Mucosa of rectum (tissue), 2 donors: Measurements from ENCODE around the gene CCT3.
"Not testable (repeated sequence)": the region's sequence is repeated elsewhere in the genome, so short reads cannot be mapped to it uniquely, and the experiment has no call there.

Source experiments
- H3K27ac ChIP-seq, 2 donors: one replicate each; pipeline ENCODE4 v1.7.0; 2013; ENCODE audit warnings: inconsistent platforms in 2 of 2, low read depth in 2 of 2, low read length in 2 of 2
- H3K27me3 ChIP-seq, 2 donors: one replicate each; pipeline ENCODE4 v1.7.0; 2013; ENCODE audit warnings: low read length in 2 of 2; ENCODE audit not compliant: control insufficient read depth in 2 of 2, insufficient read depth in 2 of 2
- H3K36me3 ChIP-seq, 2 donors: one replicate each; pipeline ENCODE4 v1.7.0; 2013; ENCODE audit warnings: low read length in 2 of 2; ENCODE audit not compliant: control insufficient read depth in 2 of 2, insufficient read depth in 2 of 2
- H3K4me1 ChIP-seq, 2 donors: one replicate each; pipeline ENCODE4 v1.7.0; 2013; ENCODE audit warnings: low read length in 2 of 2, mild to moderate bottlenecking in 1 of 2; ENCODE audit not compliant: control insufficient read depth in 2 of 2, insufficient read depth in 2 of 2
- H3K4me3 ChIP-seq, 2 donors: one replicate each; pipeline ENCODE4 v1.7.0; 2013; ENCODE audit warnings: low read length in 2 of 2
- H3K9ac ChIP-seq, 2 donors: one replicate each; pipeline ENCODE4 v1.7.0; 2013; ENCODE audit warnings: low read length in 2 of 2, low read depth in 1 of 2, mild to moderate bottlenecking in 1 of 2
- H3K9me3 ChIP-seq, 2 donors: one replicate each; pipeline ENCODE4 v1.7.0; 2013; ENCODE audit warnings: low read length in 2 of 2; ENCODE audit not compliant: control insufficient read depth in 2 of 2
- donor health status: healthy.
- donor health status: Normal muscosa, but diverticular disease.

CCT3 gene

DNA sequence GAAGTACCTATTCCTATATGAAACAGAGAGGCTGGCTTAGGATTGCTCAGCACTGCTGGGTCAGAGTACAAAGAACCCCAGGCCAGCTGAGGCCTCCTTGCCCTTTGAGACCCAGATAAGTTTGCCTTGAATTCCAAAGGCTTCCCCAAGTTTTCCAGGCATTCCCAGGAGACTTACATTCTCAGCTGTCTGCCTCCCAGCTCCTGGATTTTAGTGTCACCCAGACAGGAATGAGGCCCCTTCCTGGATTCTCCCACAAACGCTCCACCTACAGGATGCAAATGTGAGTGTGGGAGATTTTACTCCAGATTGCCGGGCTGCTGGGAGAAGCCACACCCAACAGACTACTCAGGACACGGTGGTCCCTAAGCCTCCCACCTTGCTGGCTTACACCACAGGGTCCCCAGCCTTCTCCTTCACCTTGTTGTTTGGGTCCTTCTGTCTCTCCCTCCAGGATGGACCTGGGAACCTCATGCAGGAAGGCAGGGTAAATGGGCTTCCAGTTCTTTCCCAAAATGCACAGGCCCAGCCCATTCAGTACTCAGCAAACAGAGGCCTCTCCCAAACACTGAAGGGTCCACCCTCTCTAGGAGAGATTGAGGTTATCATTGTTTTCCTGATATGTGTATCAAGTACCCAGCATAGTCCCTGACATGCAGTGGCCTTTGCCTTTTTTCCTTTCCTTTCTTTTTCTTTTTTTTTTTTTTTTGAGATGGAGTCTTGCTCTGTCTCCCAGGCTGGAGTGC is 41.5 kb upstream of the CCT3 start:
- Histone ChIP-seq H3K4me3 (no peak overlapping the region), H3K36me3 (no peaks in the 10 kb centered on the region), H3K4me1 (no peaks in the 10 kb centered on the region), H3K9ac (no peak overlapping the region), H3K9me3 (no peaks in the 10 kb centered on the region), H3K27me3 (no peaks in the 10 kb centered on the region), H3K27ac (no peak overlapping the region)

DNA sequence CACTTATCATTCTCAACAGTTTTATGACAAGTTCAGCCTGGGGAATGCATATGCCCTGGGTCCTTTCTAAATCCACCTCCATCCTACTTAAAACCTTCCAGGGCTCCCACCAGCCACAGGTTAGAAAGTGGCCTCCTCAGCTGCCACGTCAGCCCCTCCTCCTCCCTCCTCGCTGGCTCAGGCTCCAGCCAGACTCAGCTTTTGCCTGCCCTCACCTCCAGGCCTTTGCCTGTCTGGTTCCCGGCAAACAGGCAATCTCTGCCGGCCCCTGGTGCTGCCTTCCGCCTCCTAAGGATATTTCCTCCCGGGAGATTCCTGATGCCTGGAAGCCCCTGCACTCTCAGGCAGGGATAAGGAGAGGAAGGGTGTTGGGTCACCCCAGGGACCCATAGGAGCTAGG is 40.5 kb upstream of the CCT3 start:
- Histone ChIP-seq H3K4me1 (no peaks in the 10 kb centered on the region), H3K36me3 (no peaks in the 10 kb centered on the region), H3K27ac (no peak overlapping the region), H3K27me3 (no peaks in the 10 kb centered on the region), H3K9me3 (no peaks in the 10 kb centered on the region), H3K4me3 (no peak overlapping the region), H3K9ac (no peak overlapping the region)

DNA sequence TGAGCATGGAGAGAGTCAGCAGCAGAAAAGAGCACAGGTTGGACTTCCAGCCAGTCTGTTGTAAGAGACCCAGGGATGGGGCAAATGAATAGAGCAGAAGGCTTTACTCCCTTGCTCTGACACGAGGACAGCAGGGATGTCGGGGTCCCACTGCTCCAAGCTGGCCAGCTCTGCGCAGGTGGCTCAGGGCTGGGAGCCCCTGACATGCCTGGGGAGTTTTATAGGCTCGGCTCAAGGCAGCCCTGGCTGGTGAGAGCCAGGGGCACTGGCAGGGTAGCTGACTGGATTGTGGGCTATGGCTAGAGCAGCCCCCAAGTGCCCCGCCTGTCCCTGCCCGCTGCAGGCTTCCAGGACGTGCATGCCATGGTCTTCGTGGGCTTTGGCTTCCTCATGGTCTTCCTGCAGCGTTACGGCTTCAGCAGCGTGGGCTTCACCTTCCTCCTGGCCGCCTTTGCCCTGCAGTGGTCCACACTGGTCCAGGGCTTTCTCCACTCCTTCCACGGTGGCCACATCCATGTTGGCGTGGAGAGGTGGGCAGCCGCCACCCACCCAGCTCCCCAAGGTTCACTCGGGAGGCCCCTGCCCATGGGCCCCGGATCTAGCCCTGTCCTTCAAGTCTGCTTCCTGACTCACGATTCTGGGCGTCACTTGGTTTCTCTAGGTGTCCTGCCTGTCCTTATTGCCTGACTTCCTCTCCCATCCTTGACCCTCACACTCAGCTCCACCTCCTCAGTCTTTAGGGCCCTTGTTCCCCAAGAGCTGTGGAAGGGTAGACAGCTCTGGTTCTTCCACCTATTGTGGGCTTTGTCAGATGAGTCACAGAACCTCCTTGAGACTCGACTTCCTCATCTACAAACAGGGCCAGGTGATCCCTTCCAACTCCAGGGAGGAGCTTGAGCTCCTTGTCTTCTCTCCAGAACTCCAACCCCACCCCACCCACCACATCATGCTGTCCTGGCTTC is 39.1 kb upstream of the CCT3 start:
- Histone ChIP-seq H3K27me3 (peaks cover 0 to 5% of the 10 kb centered on the region in 2 donors), H3K27ac (no peak overlapping the region), H3K4me3 (no peak overlapping the region), H3K4me1 (no peaks in the 10 kb centered on the region), H3K9me3 (no peaks in the 10 kb centered on the region), H3K36me3 (no peaks in the 10 kb centered on the region), H3K9ac (no peak overlapping the region)

DNA sequence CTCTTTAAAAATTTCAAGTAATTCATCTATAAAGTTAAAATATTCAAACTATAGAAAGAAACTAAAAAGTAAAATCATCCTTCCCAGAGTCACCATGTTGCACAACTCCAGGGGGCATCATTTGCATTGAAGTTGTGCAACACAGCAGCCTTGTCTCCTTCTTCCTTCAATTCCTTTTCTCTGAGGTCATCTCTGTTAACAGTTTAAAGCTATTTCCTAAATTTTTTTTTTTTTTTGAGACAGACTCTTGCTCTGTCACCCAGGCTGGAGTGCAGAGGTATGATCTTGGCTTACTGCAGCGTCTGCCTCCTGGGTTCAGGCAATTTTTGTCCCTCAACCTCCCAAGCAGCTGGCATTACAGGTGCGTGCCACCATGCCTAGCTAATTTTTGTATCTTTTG is 38.1 kb upstream of the CCT3 start:
- peaks cover 8% of the 10 kb centered on the region in 2 donors for H3K27me3 ChIP-seq
- no peak overlapping the region for H3K4me3 ChIP-seq
- no peaks in the 10 kb centered on the region for H3K4me1 ChIP-seq
- no peak overlapping the region for H3K9ac ChIP-seq
- H3K9me3 ChIP-seq = no peaks in the 10 kb centered on the region
- H3K27ac ChIP-seq = no peak overlapping the region
- no peaks in the 10 kb centered on the region for H3K36me3 ChIP-seq

DNA sequence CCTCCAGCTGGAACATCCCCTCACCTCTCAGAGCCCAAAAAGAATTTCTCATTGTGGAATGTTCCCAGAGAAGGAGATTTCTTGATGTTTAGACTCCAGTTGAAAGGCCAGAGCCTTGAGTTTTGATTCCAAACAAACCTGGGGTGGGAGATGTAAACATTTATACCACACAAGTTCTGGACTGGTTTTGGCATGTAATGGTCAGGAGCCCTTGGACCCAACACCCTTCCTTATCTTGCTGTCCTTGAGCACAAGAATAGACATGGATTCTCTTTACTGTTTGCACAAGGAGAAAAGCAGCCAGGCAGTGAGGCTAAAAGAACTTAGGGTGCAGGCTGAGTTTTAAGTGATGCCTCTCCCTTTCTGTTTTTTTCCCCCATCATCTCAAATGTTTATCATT is 35.5 kb upstream of the CCT3 start:
- Histone ChIP-seq H3K36me3 (no peaks in the 10 kb centered on the region), H3K27me3 (peaks cover 12 to 19% of the 10 kb centered on the region in 2 donors), H3K9me3 (no peaks in the 10 kb centered on the region), H3K4me3 (no peak overlapping the region), H3K9ac (no peak overlapping the region), H3K27ac (no peak overlapping the region), H3K4me1 (peaks cover 0 to 4% of the 10 kb centered on the region in 2 donors)

DNA sequence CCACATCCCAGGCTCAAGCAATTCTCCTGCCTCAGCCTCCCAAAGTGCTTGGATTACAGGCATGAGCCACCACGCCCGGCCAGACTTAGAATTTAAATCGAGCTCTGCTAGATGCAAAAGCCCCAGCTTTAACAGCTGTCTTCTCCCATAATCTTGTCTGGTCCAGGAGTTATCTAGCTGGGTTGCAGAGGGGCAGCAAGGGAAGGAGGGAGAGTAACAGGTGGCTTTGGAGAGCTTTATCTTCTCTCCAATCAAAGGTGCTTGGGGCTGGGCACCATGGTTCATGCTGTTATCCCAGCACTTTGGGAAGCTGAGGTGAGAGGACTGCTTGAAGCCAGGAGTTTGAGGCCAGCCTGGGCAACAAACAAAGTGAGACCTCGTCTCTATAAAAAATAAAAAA is 34.8 kb upstream of the CCT3 start:
- Histone ChIP-seq H3K9ac (no peak overlapping the region), H3K9me3 (no peaks in the 10 kb centered on the region), H3K4me1 (peaks cover 0 to 4% of the 10 kb centered on the region in 2 donors), H3K4me3 (no peak overlapping the region), H3K36me3 (no peaks in the 10 kb centered on the region), H3K27ac (no peak overlapping the region), H3K27me3 (peaks cover 12 to 19% of the 10 kb centered on the region in 2 donors)

DNA sequence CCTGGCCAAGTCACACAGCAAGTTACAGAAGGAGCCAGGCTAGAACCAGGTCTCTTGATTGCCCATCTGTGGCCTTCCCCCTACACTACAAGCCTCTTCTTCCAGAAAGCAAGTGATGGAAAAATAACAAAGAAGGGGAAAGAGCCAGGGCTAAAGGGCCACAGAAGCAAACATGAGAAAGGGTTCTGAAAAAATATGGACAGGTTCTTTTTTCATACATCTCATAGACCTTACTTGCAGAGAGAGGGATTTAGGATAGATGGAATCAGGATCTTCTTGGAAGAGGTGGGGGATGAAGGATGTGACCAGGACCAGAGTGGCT is 34.1 kb upstream of the CCT3 start:
- no peaks in the 10 kb centered on the region for H3K36me3 ChIP-seq
- H3K27me3 ChIP-seq = peaks cover 12 to 19% of the 10 kb centered on the region in 2 donors
- no peak overlapping the region for H3K9ac ChIP-seq
- no peak overlapping the region for H3K4me3 ChIP-seq
- H3K27ac ChIP-seq = no peak overlapping the region
- H3K4me1 ChIP-seq = peaks cover 0 to 4% of the 10 kb centered on the region in 2 donors
- no peaks in the 10 kb centered on the region for H3K9me3 ChIP-seq

DNA sequence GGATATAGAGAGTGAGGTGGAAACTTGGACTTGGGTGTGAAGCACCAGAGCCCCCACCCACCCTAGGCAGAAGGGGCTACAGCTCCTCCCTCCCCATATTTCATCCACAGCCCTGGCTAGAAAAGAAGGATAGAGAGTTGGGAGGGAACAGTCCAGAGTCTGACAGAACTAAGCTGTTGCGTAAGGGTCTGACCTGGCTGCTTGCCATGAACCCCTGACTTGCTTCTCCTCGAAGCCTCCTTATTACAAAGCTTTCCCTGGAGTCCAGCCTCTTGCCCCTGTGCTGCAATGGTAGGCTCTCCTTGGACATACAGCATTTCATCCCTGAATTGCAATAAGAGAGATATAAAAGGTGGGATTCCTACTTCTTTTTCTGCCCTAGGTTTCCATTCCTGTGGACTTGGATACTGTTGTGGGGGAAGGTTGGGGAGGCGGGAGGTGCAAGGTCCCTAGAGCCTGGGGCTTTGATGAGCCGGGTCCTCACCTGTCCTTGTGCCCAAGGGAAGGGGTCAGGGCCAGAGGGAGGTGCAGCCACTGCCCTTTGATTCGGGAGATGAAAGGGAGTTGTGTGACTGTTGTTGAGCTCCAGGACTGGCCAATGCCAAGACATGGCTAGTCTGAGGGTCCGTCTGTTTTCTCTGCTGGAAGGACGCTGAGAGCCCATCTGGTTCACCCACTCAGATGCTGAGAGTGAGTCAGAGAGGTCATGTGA is 33.6 kb upstream of the CCT3 start:
- Histone ChIP-seq H3K27me3 (peaks cover 14 to 19% of the 10 kb centered on the region in 2 donors), H3K4me1 (peaks cover 0 to 4% of the 10 kb centered on the region in 2 donors), H3K36me3 (no peaks in the 10 kb centered on the region), H3K9ac (no peak overlapping the region), H3K4me3 (no peak overlapping the region), H3K9me3 (no peaks in the 10 kb centered on the region), H3K27ac (no peak overlapping the region)

DNA sequence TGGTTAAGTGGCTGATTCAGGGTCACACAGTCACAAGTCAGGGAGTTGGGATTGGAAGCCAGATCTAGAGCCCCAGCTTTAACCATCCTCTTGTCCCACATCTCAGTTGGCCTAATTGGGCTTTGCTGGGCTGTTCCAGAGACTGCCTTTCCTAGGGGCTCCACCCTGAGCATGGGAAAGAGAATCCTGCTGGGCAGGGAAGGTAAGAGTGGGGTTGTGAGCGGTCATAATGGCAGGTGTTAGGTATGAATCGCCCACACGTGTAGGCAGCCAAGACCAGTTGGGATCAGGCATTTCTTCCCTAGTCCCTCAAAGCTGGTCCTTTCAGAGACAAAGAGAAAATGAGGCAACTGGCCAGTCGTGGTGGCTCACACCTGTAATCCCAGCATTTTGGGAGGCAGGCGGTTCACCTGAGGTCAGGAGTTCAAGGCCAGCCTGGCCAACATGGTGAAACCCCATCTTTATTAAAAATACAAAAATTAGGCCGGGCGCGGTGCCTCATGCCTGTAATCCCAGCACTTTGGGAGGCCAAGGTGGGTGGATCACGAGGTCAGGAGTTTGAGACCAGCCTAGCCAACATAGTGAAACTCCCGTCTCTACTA is 31.7 kb upstream of the CCT3 start:
- H3K4me3 ChIP-seq = peak overlapping the region in 1 of 2 donors; percentile 71
- not testable (repeated sequence) for H3K4me1 ChIP-seq, H3K27ac ChIP-seq, H3K9ac ChIP-seq, H3K36me3 ChIP-seq, H3K9me3 ChIP-seq
- peaks cover 14 to 26% of the 10 kb centered on the region in 2 donors for H3K27me3 ChIP-seq
